GM19043 (cell line): ENCODE data around the gene SDK1.

Experiments used
- ATAC-seq: cut with Tn5 transposase; IDR thresholded peaks from one replicate; pipeline ENCODE4 v1.9.1; 2021; ENCODE audit warnings: low read depth; ENCODE audit not compliant: unreplicated experiment

Gene SDK1

GRCh38 chr7:4020086-4020485, 719.0 kb downstream of the SDK1 start:
- no peak for ATAC-seq

- no peak for ATAC-seq
Measured at GRCh38 chr7:4021413-4021812, 720.4 kb downstream of the SDK1 start.

- ATAC-seq, result no peak
Measured at GRCh38 chr7:4022265-4022664, 721.2 kb downstream of the SDK1 start.

GRCh38 chr7:4023502-4023901, 722.5 kb downstream of the SDK1 start:
- no peak for ATAC-seq

GRCh38 chr7:4024133-4024532, 723.1 kb downstream of the SDK1 start:
- no peak for ATAC-seq

- no peak for ATAC-seq
Measured at GRCh38 chr7:4024806-4025205, 723.8 kb downstream of the SDK1 start.

GRCh38 chr7:4025210-4025609, 724.2 kb downstream of the SDK1 start:
- ATAC-seq, result no peak

GRCh38 chr7:4025694-4026615, 724.9 kb downstream of the SDK1 start:
- ATAC-seq, result no peak

GRCh38 chr7:4026941-4027486, 726.0 kb downstream of the SDK1 start:
- no peak for ATAC-seq

GRCh38 chr7:4028221-4028620, 727.2 kb downstream of the SDK1 start:
- ATAC-seq, result no peak

GRCh38 chr7:4029941-4030340, 728.9 kb downstream of the SDK1 start:
- no peak for ATAC-seq

- ATAC-seq, result no peak
Measured at GRCh38 chr7:4030346-4030950, 729.4 kb downstream of the SDK1 start.

- no peak for ATAC-seq
Measured at GRCh38 chr7:4033996-4034395, 732.9 kb downstream of the SDK1 start.

- ATAC-seq, result no peak
Measured at GRCh38 chr7:4037308-4037707, 736.3 kb downstream of the SDK1 start.

GRCh38 chr7:4037877-4038276, 736.8 kb downstream of the SDK1 start:
- ATAC-seq, result no peak

- ATAC-seq, result no peak
Measured at GRCh38 chr7:4040109-4040928, 739.3 kb downstream of the SDK1 start.

- no peak for ATAC-seq
Measured at GRCh38 chr7:4042402-4043045, 741.5 kb downstream of the SDK1 start.

GRCh38 chr7:4043988-4044387, 742.9 kb downstream of the SDK1 start:
- ATAC-seq, result no peak

- no peak for ATAC-seq
Measured at GRCh38 chr7:4045450-4045849, 744.4 kb downstream of the SDK1 start.

- no peak for ATAC-seq
Measured at GRCh38 chr7:4045975-4046374, 744.9 kb downstream of the SDK1 start.
